Spleen (tissue), 7 donors: ENCODE results near the gene PDK2.

Experiments
- POLR2A ChIP-seq, 3 donors: fragments of 450-650 bp; IDR thresholded peaks; one replicate each; pipeline ENCODE4 v1.5.1; 2017; ENCODE audit warnings: antibody characterized with exemption in 3 of 3, mild to moderate bottlenecking in 1 of 3
- TF ChIP-seq, protein P1 (sequence below), 11 experiments: fragments of 200-600 bp in 7 of 11; fragments of 450-650 bp in 4 of 11; sonication (generic) in 4 of 11; IDR thresholded peaks in 8 of 11; conservative IDR thresholded peaks in 3 of 11; 1 replicate in 7 of 11; 2 replicates in 4 of 11; pipeline versions ENCODE4 v1.4.0 to v1.8.0; 2016 to 2021; ENCODE audit warnings: antibody characterized with exemption in 11 of 11, inconsistent platforms in 4 of 11, mild to moderate bottlenecking in 1 of 11
- donor health status: DM: no; HTN: no; CAD: no; lungs with moderate emphysema.
- donor health status: DM: no; HTN: no; CAD: no.
- donor health status: DM: no; HTN: no; CAD: no.

GRCh38 chr17:50157891-50158290 lies 62.7 kb downstream of the PDK2 start:
- TF ChIP-seq, protein P1, sequence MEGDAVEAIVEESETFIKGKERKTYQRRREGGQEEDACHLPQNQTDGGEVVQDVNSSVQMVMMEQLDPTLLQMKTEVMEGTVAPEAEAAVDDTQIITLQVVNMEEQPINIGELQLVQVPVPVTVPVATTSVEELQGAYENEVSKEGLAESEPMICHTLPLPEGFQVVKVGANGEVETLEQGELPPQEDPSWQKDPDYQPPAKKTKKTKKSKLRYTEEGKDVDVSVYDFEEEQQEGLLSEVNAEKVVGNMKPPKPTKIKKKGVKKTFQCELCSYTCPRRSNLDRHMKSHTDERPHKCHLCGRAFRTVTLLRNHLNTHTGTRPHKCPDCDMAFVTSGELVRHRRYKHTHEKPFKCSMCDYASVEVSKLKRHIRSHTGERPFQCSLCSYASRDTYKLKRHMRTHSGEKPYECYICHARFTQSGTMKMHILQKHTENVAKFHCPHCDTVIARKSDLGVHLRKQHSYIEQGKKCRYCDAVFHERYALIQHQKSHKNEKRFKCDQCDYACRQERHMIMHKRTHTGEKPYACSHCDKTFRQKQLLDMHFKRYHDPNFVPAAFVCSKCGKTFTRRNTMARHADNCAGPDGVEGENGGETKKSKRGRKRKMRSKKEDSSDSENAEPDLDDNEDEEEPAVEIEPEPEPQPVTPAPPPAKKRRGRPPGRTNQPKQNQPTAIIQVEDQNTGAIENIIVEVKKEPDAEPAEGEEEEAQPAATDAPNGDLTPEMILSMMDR (IDR thresholded peaks at IDR 0.05 in 8 of 11, conservative IDR thresholded peaks at IDR 0.05 in 3 of 11) = no peak
- no peak for TF ChIP-seq POLR2A (IDR thresholded peaks at IDR 0.05)
